ENCODE results near the gene SEMA7A.

SEMA7A gene

GRCh38 chr15:74414603-74415338 lies 19.0 kb downstream of the SEMA7A start:
- no peak for DNase-seq (ENCODE audit: low read depth)
- no peak overlapping the region for H3K4me3 ChIP-seq (ENCODE audit: low read depth, low read length)
- in situ Hi-C loops (cut with HindIII; ENCODE audit: low sequenced_read_pairs), result no loop called here
- TF ChIP-seq CTCF (IDR thresholded peaks at IDR 0.05; ENCODE audit: low read depth, low read length, missing control alignments), result no peak

- no peak overlapping the region for H3K4me3 ChIP-seq (ENCODE audit: low read depth, low read length)
- DNase-seq (ENCODE audit: low read depth), result no peak
- no peak for TF ChIP-seq CTCF (IDR thresholded peaks at IDR 0.05; ENCODE audit: low read depth, low read length, missing control alignments)
- in situ Hi-C loops (cut with HindIII; ENCODE audit: low sequenced_read_pairs), result no loop called here
Measured at GRCh38 chr15:74414081-74414580, 19.6 kb downstream of the SEMA7A start.

- no peak for DNase-seq (ENCODE audit: low read depth)
- TF ChIP-seq CTCF (IDR thresholded peaks at IDR 0.05; ENCODE audit: low read depth, low read length, missing control alignments), result no peak
- no peak overlapping the region for H3K4me3 ChIP-seq (ENCODE audit: low read depth, low read length)
- in situ Hi-C loops (cut with HindIII; ENCODE audit: low sequenced_read_pairs), result no loop called here
Measured at GRCh38 chr15:74413350-74414080, 20.2 kb downstream of the SEMA7A start.

- DNase-seq (ENCODE audit: low read depth), result no peak
- TF ChIP-seq CTCF (IDR thresholded peaks at IDR 0.05; ENCODE audit: low read depth, low read length, missing control alignments), result no peak
- in situ Hi-C loops (cut with HindIII; ENCODE audit: low sequenced_read_pairs), result no loop called here
- H3K4me3 ChIP-seq (ENCODE audit: low read depth, low read length), result no peak overlapping the region
Measured at GRCh38 chr15:74412159-74412558, 21.6 kb downstream of the SEMA7A start.

GRCh38 chr15:74411686-74412085 lies 22.1 kb downstream of the SEMA7A start:
- H3K4me3 ChIP-seq (ENCODE audit: low read depth, low read length), result no peak overlapping the region
- no peak for TF ChIP-seq CTCF (IDR thresholded peaks at IDR 0.05; ENCODE audit: low read depth, low read length, missing control alignments)

GRCh38 chr15:74410502-74410901 lies 23.3 kb downstream of the SEMA7A start:
- in situ Hi-C loops (cut with HindIII; ENCODE audit: low sequenced_read_pairs), result no loop called here
- no peak for DNase-seq (ENCODE audit: low read depth)
- TF ChIP-seq CTCF (IDR thresholded peaks at IDR 0.05; ENCODE audit: low read depth, low read length, missing control alignments), result no peak

More at GRCh38 chr15:74411686-74412085, 22.1 kb downstream of the SEMA7A start:
- no peak for DNase-seq (ENCODE audit: low read depth)
- in situ Hi-C loops (cut with HindIII; ENCODE audit: low sequenced_read_pairs), result no loop called here

More at GRCh38 chr15:74410502-74410901, 23.3 kb downstream of the SEMA7A start:
- no peak overlapping the region for H3K4me3 ChIP-seq (ENCODE audit: low read depth, low read length)
